ENCODE measurements around the gene COPB2.
"Not testable (repeated sequence)": the region's sequence is repeated elsewhere in the genome, so short reads cannot be mapped to it uniquely, and the experiment has no call there.

COPB2 gene

GRCh38 chr3:139382291-139382690, 7.2 kb downstream of the COPB2 start:
- Histone ChIP-seq H3K4me1 (ENCODE audit: control insufficient read depth in 5 of 5, insufficient read depth in 5 of 5, low read length in 5 of 5) (peaks cover 0 to 15% (median 6%) of the 10 kb centered on the region in 5 donors), H3K36me3 (ENCODE audit: control insufficient read depth in 5 of 5, insufficient read depth in 5 of 5, low read length in 5 of 5) (peaks cover 35 to 53% (median 47%) of the 10 kb centered on the region in 5 donors)
- not testable (repeated sequence) for H3K9me3 ChIP-seq (ENCODE audit: control insufficient read depth in 5 of 5, low read length in 5 of 5); H3K9ac ChIP-seq (ENCODE audit: low read length in 5 of 5); H3K27me3 ChIP-seq (ENCODE audit: control insufficient read depth in 5 of 5, insufficient read depth in 4 of 5, low read length in 5 of 5); H3K4me3 ChIP-seq (ENCODE audit: low read depth in 1 of 5, low read length in 5 of 5); H3K27ac ChIP-seq (ENCODE audit: low read depth, low read length)

- Histone ChIP-seq H3K27ac (ENCODE audit: low read depth, low read length) (no peak overlapping the region), H3K4me3 (ENCODE audit: low read depth in 1 of 5, low read length in 5 of 5) (no peak overlapping the region), H3K9ac (ENCODE audit: low read length in 5 of 5) (no peak overlapping the region), H3K36me3 (ENCODE audit: control insufficient read depth in 5 of 5, insufficient read depth in 5 of 5, low read length in 5 of 5) (peaks cover 42 to 67% (median 53%) of the 10 kb centered on the region in 5 donors), H3K27me3 (ENCODE audit: control insufficient read depth in 5 of 5, insufficient read depth in 4 of 5, low read length in 5 of 5) (no peaks in the 10 kb centered on the region), H3K4me1 (ENCODE audit: control insufficient read depth in 5 of 5, insufficient read depth in 5 of 5, low read length in 5 of 5) (peaks cover 0 to 3% (median 0%) of the 10 kb centered on the region in 5 donors), H3K9me3 (ENCODE audit: control insufficient read depth in 5 of 5, low read length in 5 of 5) (no peaks in the 10 kb centered on the region)
Observed at GRCh38 chr3:139380575-139380974, 8.9 kb downstream of the COPB2 start.

GRCh38 chr3:139378587-139379241, 10.7 kb downstream of the COPB2 start:
- Histone ChIP-seq H3K9me3 (ENCODE audit: control insufficient read depth in 5 of 5, low read length in 5 of 5) (no peaks in the 10 kb centered on the region), H3K27me3 (ENCODE audit: control insufficient read depth in 5 of 5, insufficient read depth in 4 of 5, low read length in 5 of 5) (no peaks in the 10 kb centered on the region), H3K36me3 (ENCODE audit: control insufficient read depth in 5 of 5, insufficient read depth in 5 of 5, low read length in 5 of 5) (peaks cover 56 to 82% (median 71%) of the 10 kb centered on the region in 5 donors), H3K27ac (ENCODE audit: low read depth, low read length) (no peak overlapping the region), H3K4me3 (ENCODE audit: low read depth in 1 of 5, low read length in 5 of 5) (no peak overlapping the region), H3K4me1 (ENCODE audit: control insufficient read depth in 5 of 5, insufficient read depth in 5 of 5, low read length in 5 of 5) (no peaks in the 10 kb centered on the region), H3K9ac (ENCODE audit: low read length in 5 of 5) (no peak overlapping the region)

GRCh38 chr3:139377378-139377777, 12.1 kb downstream of the COPB2 start:
- no peak overlapping the region for H3K4me3 ChIP-seq (ENCODE audit: low read depth in 1 of 5, low read length in 5 of 5)
- no peaks in the 10 kb centered on the region for H3K27me3 ChIP-seq (ENCODE audit: control insufficient read depth in 5 of 5, insufficient read depth in 4 of 5, low read length in 5 of 5)
- H3K9me3 ChIP-seq (ENCODE audit: control insufficient read depth in 5 of 5, low read length in 5 of 5): no peaks in the 10 kb centered on the region
- H3K36me3 ChIP-seq (ENCODE audit: control insufficient read depth in 5 of 5, insufficient read depth in 5 of 5, low read length in 5 of 5): peaks cover 66 to 90% (median 78%) of the 10 kb centered on the region in 5 donors
- H3K9ac ChIP-seq (ENCODE audit: low read length in 5 of 5): no peak overlapping the region
- no peaks in the 10 kb centered on the region for H3K4me1 ChIP-seq (ENCODE audit: control insufficient read depth in 5 of 5, insufficient read depth in 5 of 5, low read length in 5 of 5)
- H3K27ac ChIP-seq (ENCODE audit: low read depth, low read length): no peak overlapping the region

- H3K4me1 ChIP-seq (ENCODE audit: control insufficient read depth in 5 of 5, insufficient read depth in 5 of 5, low read length in 5 of 5): no peaks in the 10 kb centered on the region
- H3K4me3 ChIP-seq (ENCODE audit: low read depth in 1 of 5, low read length in 5 of 5): no peak overlapping the region
- H3K27ac ChIP-seq (ENCODE audit: low read depth, low read length): no peak overlapping the region
- no peaks in the 10 kb centered on the region for H3K27me3 ChIP-seq (ENCODE audit: control insufficient read depth in 5 of 5, insufficient read depth in 4 of 5, low read length in 5 of 5)
- H3K36me3 ChIP-seq (ENCODE audit: control insufficient read depth in 5 of 5, insufficient read depth in 5 of 5, low read length in 5 of 5): peaks cover 78 to 93% (median 85%) of the 10 kb centered on the region in 5 donors
- no peak overlapping the region for H3K9ac ChIP-seq (ENCODE audit: low read length in 5 of 5)
- H3K9me3 ChIP-seq (ENCODE audit: control insufficient read depth in 5 of 5, low read length in 5 of 5): no peaks in the 10 kb centered on the region
Observed at GRCh38 chr3:139374099-139374498, 15.3 kb downstream of the COPB2 start.

GRCh38 chr3:139364549-139364948, 24.9 kb downstream of the COPB2 start:
- Histone ChIP-seq H3K27me3 (ENCODE audit: control insufficient read depth in 5 of 5, insufficient read depth in 4 of 5, low read length in 5 of 5) (no peaks in the 10 kb centered on the region), H3K9ac (ENCODE audit: low read length in 5 of 5) (no peak overlapping the region), H3K36me3 (ENCODE audit: control insufficient read depth in 5 of 5, insufficient read depth in 5 of 5, low read length in 5 of 5) (peaks cover 85 to 95% (median 85%) of the 10 kb centered on the region in 5 donors), H3K4me3 (ENCODE audit: low read depth in 1 of 5, low read length in 5 of 5) (no peak overlapping the region), H3K9me3 (ENCODE audit: control insufficient read depth in 5 of 5, low read length in 5 of 5) (no peaks in the 10 kb centered on the region), H3K4me1 (ENCODE audit: control insufficient read depth in 5 of 5, insufficient read depth in 5 of 5, low read length in 5 of 5) (no peaks in the 10 kb centered on the region), H3K27ac (ENCODE audit: low read depth, low read length) (peak overlapping the region; percentile 12)

- Histone ChIP-seq H3K36me3 (ENCODE audit: control insufficient read depth in 5 of 5, insufficient read depth in 5 of 5, low read length in 5 of 5) (peaks cover 85 to 98% (median 94%) of the 10 kb centered on the region in 5 donors), H3K27me3 (ENCODE audit: control insufficient read depth in 5 of 5, insufficient read depth in 4 of 5, low read length in 5 of 5) (no peaks in the 10 kb centered on the region)
Observed at GRCh38 chr3:139361276-139361675, 28.2 kb downstream of the COPB2 start.

GRCh38 chr3:139358841-139359562, 30.4 kb downstream of the COPB2 start:
- Histone ChIP-seq H3K4me1 (ENCODE audit: control insufficient read depth in 5 of 5, insufficient read depth in 5 of 5, low read length in 5 of 5) (peaks cover 0 to 5% (median 0%) of the 10 kb centered on the region in 5 donors), H3K27ac (ENCODE audit: low read depth, low read length) (no peak overlapping the region), H3K9ac (ENCODE audit: low read length in 5 of 5) (no peak overlapping the region), H3K27me3 (ENCODE audit: control insufficient read depth in 5 of 5, insufficient read depth in 4 of 5, low read length in 5 of 5) (no peaks in the 10 kb centered on the region), H3K36me3 (ENCODE audit: control insufficient read depth in 5 of 5, insufficient read depth in 5 of 5, low read length in 5 of 5) (peaks cover 75 to 97% (median 92%) of the 10 kb centered on the region in 5 donors), H3K9me3 (ENCODE audit: control insufficient read depth in 5 of 5, low read length in 5 of 5) (no peaks in the 10 kb centered on the region), H3K4me3 (ENCODE audit: low read depth in 1 of 5, low read length in 5 of 5) (no peak overlapping the region)

More at GRCh38 chr3:139361276-139361675, 28.2 kb downstream of the COPB2 start:
- H3K4me1 ChIP-seq (ENCODE audit: control insufficient read depth in 5 of 5, insufficient read depth in 5 of 5, low read length in 5 of 5): no peaks in the 10 kb centered on the region
- H3K9me3 ChIP-seq (ENCODE audit: control insufficient read depth in 5 of 5, low read length in 5 of 5): no peaks in the 10 kb centered on the region
- H3K4me3 ChIP-seq (ENCODE audit: low read depth in 1 of 5, low read length in 5 of 5): no peak overlapping the region
- H3K27ac ChIP-seq (ENCODE audit: low read depth, low read length): no peak overlapping the region
- no peak overlapping the region for H3K9ac ChIP-seq (ENCODE audit: low read length in 5 of 5)

GRCh38 chr3:139357899-139358298, 31.5 kb downstream of the COPB2 start:
- no peak overlapping the region for H3K27ac ChIP-seq (ENCODE audit: low read depth, low read length)
- H3K36me3 ChIP-seq (ENCODE audit: control insufficient read depth in 5 of 5, insufficient read depth in 5 of 5, low read length in 5 of 5): peaks cover 73 to 93% (median 87%) of the 10 kb centered on the region in 5 donors
- H3K9ac ChIP-seq (ENCODE audit: low read length in 5 of 5): no peak overlapping the region
- H3K4me1 ChIP-seq (ENCODE audit: control insufficient read depth in 5 of 5, insufficient read depth in 5 of 5, low read length in 5 of 5): peaks cover 0 to 5% (median 0%) of the 10 kb centered on the region in 5 donors
- H3K27me3 ChIP-seq (ENCODE audit: control insufficient read depth in 5 of 5, insufficient read depth in 4 of 5, low read length in 5 of 5): no peaks in the 10 kb centered on the region
- H3K9me3 ChIP-seq (ENCODE audit: control insufficient read depth in 5 of 5, low read length in 5 of 5): no peaks in the 10 kb centered on the region
- H3K4me3 ChIP-seq (ENCODE audit: low read depth in 1 of 5, low read length in 5 of 5): no peak overlapping the region

GRCh38 chr3:139355891-139356290, 33.6 kb downstream of the COPB2 start:
- Histone ChIP-seq H3K27ac (ENCODE audit: low read depth, low read length) (peak overlapping the region; percentile 69), H3K4me1 (ENCODE audit: control insufficient read depth in 5 of 5, insufficient read depth in 5 of 5, low read length in 5 of 5) (peaks cover 0 to 5% (median 0%) of the 10 kb centered on the region in 5 donors), H3K9me3 (ENCODE audit: control insufficient read depth in 5 of 5, low read length in 5 of 5) (no peaks in the 10 kb centered on the region), H3K27me3 (ENCODE audit: control insufficient read depth in 5 of 5, insufficient read depth in 4 of 5, low read length in 5 of 5) (no peaks in the 10 kb centered on the region), H3K9ac (ENCODE audit: low read length in 5 of 5) (no peak overlapping the region), H3K4me3 (ENCODE audit: low read depth in 1 of 5, low read length in 5 of 5) (no peak overlapping the region), H3K36me3 (ENCODE audit: control insufficient read depth in 5 of 5, insufficient read depth in 5 of 5, low read length in 5 of 5) (peaks cover 75 to 97% (median 89%) of the 10 kb centered on the region in 5 donors)
